NT2/D1 (cell line): ENCODE data around the gene ROMO1.
"Not testable (repeated sequence)": the region's sequence is repeated elsewhere in the genome, so short reads cannot be mapped to it uniquely, and the experiment has no call there.

Source experiments
- DNase-seq: peaks from one replicate; pipeline ENCODE4 v3.0.0-alpha.2; 2011; ENCODE audit warnings: low read depth, low spot score
- H3K27me3 ChIP-seq: 2 replicates; pipeline ENCODE4 v1.6.0; 2011; ENCODE audit warnings: mild to moderate bottlenecking; ENCODE audit not compliant: insufficient read length, insufficient read depth
- H3K36me3 ChIP-seq: 2 replicates; pipeline ENCODE4 v1.6.1; 2011; ENCODE audit warnings: mild to moderate bottlenecking, low read length, mixed read lengths; ENCODE audit not compliant: insufficient read depth, insufficient read length
- H3K4me1 ChIP-seq: 2 replicates; pipeline ENCODE4 v1.5.1; 2011; ENCODE audit not compliant: insufficient read depth, insufficient read length
- H3K4me3 ChIP-seq: 2 replicates; pipeline ENCODE4 v1.5.1; 2011; ENCODE audit warnings: low read depth; ENCODE audit not compliant: insufficient read length
- H3K9ac ChIP-seq: 2 replicates; pipeline ENCODE4 v1.6.0; 2011; ENCODE audit warnings: low read depth; ENCODE audit not compliant: insufficient read length
- H3K9me3 ChIP-seq: 2 replicates; pipeline ENCODE4 v1.5.1; 2011; ENCODE audit warnings: mild to moderate bottlenecking, low read length; ENCODE audit not compliant: insufficient read depth
- SUZ12 ChIP-seq: IDR thresholded peaks from 2 replicates; pipeline ENCODE4 v1.6.1; 2011; ENCODE audit not compliant: insufficient read length, insufficient read depth; ENCODE audit errors: extremely low read depth
- YY1 ChIP-seq: IDR thresholded peaks from 2 replicates; pipeline ENCODE4 v1.6.1; 2011; ENCODE audit not compliant: insufficient read length, insufficient read depth
- ZNF274 ChIP-seq: IDR thresholded peaks from 2 replicates; pipeline ENCODE4 v1.6.1; 2011; ENCODE audit warnings: mild to moderate bottlenecking, low read depth, low read length

Gene ROMO1

GRCh38 chr20:35681960-35682359, 17.2 kb upstream of the ROMO1 start:
- Histone ChIP-seq H3K4me1 (no peaks in the 10 kb centered on the region), H3K4me3 (no peak overlapping the region), H3K9ac (no peak overlapping the region), H3K27me3 (no peaks in the 10 kb centered on the region), H3K36me3 (peaks cover 2% of the 10 kb centered on the region), H3K9me3 (peaks cover 2% of the 10 kb centered on the region; the same call in 1 of the 2 replicates)
- DNase-seq: no peak
- TF ChIP-seq YY1 (no peak), ZNF274 (no peak), SUZ12 (no peak)

DNA sequence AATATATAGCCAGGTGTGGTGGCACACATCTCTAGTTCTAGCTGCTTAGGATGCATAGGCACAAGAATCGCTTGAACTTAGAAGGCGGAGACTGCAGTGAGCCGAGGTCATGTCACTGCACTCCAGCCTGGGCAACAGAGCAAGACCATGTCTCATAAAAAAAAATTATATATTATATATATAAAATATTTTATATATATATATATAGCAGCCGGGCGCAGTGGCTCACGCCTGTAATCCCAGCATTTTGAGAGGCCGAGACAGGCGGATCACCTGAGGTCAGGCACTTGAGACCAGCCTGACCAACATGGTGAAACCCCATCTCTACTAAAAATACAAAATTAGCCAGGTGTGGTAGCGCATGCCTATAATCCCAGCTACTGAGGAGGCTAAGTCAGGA, 13.8 kb upstream of the ROMO1 start:
- H3K36me3 ChIP-seq: peaks cover 22% of the 10 kb centered on the region
- not testable (repeated sequence) for H3K27me3 ChIP-seq, DNase-seq, H3K4me3 ChIP-seq, H3K9ac ChIP-seq, H3K4me1 ChIP-seq
- peaks cover 24% of the 10 kb centered on the region for H3K9me3 ChIP-seq

GRCh38 chr20:35686872-35687271, 12.3 kb upstream of the ROMO1 start:
- peaks cover 24% of the 10 kb centered on the region for H3K9me3 ChIP-seq
- not testable (repeated sequence) for H3K27me3 ChIP-seq, H3K4me3 ChIP-seq, DNase-seq, H3K4me1 ChIP-seq, H3K9ac ChIP-seq
- H3K36me3 ChIP-seq: peaks cover 25% of the 10 kb centered on the region

GRCh38 chr20:35690265-35690664, 8.9 kb upstream of the ROMO1 start:
- no peak overlapping the region for H3K9ac ChIP-seq
- no peak overlapping the region for H3K4me3 ChIP-seq
- H3K36me3 ChIP-seq: peaks cover 40% of the 10 kb centered on the region
- H3K9me3 ChIP-seq: peaks cover 24% of the 10 kb centered on the region
- TF ChIP-seq YY1: no peak
- no peak for DNase-seq
- H3K27me3 ChIP-seq: no peaks in the 10 kb centered on the region
- H3K4me1 ChIP-seq: no peaks in the 10 kb centered on the region

DNA sequence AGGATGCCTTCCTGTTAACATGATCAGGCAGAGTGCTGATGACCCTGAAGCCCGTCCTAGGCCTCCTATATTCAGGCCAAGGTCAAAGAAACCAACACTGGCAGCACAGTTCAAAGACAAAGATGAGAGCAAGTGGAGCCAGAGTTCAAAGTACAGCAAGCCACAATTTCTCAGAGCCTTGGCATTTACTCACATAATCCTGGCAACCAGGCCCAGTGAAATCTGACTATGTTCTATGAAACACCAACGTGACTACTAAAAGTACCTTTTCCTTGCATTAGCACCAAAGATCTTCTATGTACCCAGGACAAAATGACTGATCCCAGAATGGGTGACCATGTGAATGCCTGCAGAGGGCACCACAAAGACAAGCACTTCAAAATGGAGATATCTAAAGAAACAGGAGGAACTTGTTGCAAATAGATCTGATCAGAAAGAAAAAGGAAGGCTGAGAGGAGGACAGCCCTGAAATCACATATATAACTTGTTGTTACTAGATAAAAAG, 3.9 kb upstream of the ROMO1 start:
- TF ChIP-seq SUZ12: no peak
- no peak for TF ChIP-seq YY1
- TF ChIP-seq ZNF274: no peak
- Histone ChIP-seq H3K27me3 (no peaks in the 10 kb centered on the region), H3K4me1 (peaks cover 5% of the 10 kb centered on the region), H3K36me3 (peaks cover 27% of the 10 kb centered on the region), H3K9ac (no peak overlapping the region), H3K4me3 (no peak overlapping the region), H3K9me3 (no peaks in the 10 kb centered on the region)
- DNase-seq: no peak

GRCh38 chr20:35695978-35696377, 3.2 kb upstream of the ROMO1 start:
- TF ChIP-seq SUZ12: no peak
- TF ChIP-seq YY1: no peak
- no peak for TF ChIP-seq ZNF274
- H3K36me3 ChIP-seq: peaks cover 31% of the 10 kb centered on the region
- no peak for DNase-seq
- H3K4me3 ChIP-seq: no peak overlapping the region
- H3K27me3 ChIP-seq: no peaks in the 10 kb centered on the region
- H3K9ac ChIP-seq: no peak overlapping the region
- peaks cover 5% of the 10 kb centered on the region for H3K4me1 ChIP-seq
- no peaks in the 10 kb centered on the region for H3K9me3 ChIP-seq

- H3K27me3 ChIP-seq: no peaks in the 10 kb centered on the region
- H3K4me3 ChIP-seq: peak overlapping the region; percentile 96
- no peaks in the 10 kb centered on the region for H3K9me3 ChIP-seq
- no peak for DNase-seq
- H3K9ac ChIP-seq: peak overlapping the region; percentile 98
- peaks cover 48% of the 10 kb centered on the region for H3K36me3 ChIP-seq
- TF ChIP-seq ZNF274: no peak
- TF ChIP-seq YY1: no peak
- no peak for TF ChIP-seq SUZ12
- H3K4me1 ChIP-seq: peaks cover 5% of the 10 kb centered on the region
These were observed 1.4 kb upstream of the ROMO1 start for GRCh38 chr20:35697696-35698297.
